DMS53 (cell line): ENCODE results near the gene PKLR.
A peak's percentile ranks its signal among the peaks of the same experiment; 100 is the strongest.
"Not testable (repeated sequence)": the region's sequence is repeated elsewhere in the genome, so short reads cannot be mapped to it uniquely, and the experiment has no call there.

ENCODE experiments used
- DNase-seq: peaks from one replicate; lab custom pipeline; 2025; lab: John Stamatoyannopoulos, UW

The PKLR gene

DNA sequence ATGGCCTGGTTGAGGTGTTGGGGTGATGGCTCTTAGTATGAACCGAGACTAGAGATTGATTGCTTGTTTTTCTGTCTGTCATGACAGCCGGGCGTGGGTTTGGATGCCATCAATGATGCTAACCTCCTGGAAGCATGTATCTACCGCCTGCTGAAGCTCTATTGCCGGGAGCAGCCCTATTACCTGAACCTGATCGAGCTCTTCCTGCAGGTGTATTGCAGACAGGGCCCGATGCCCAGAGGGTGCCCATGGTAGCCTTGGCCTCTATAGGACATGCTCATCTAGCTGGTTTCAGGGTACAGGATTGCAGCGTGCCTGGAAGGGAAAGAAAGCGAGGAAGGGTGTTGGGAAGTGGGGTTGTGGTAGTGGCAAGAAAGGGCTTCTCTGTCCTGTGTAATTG is 16.8 kb upstream of the PKLR start:
- DNase-seq: no peak

GRCh38 chr1:155316922-155317321 is 15.7 kb upstream of the PKLR start:
- no peak for DNase-seq

GRCh38 chr1:155313261-155313660 is 12.0 kb upstream of the PKLR start:
- no peak for DNase-seq

GRCh38 chr1:155309423-155310021 is 8.3 kb upstream of the PKLR start:
- DNase-seq: peak; percentile 48

DNA sequence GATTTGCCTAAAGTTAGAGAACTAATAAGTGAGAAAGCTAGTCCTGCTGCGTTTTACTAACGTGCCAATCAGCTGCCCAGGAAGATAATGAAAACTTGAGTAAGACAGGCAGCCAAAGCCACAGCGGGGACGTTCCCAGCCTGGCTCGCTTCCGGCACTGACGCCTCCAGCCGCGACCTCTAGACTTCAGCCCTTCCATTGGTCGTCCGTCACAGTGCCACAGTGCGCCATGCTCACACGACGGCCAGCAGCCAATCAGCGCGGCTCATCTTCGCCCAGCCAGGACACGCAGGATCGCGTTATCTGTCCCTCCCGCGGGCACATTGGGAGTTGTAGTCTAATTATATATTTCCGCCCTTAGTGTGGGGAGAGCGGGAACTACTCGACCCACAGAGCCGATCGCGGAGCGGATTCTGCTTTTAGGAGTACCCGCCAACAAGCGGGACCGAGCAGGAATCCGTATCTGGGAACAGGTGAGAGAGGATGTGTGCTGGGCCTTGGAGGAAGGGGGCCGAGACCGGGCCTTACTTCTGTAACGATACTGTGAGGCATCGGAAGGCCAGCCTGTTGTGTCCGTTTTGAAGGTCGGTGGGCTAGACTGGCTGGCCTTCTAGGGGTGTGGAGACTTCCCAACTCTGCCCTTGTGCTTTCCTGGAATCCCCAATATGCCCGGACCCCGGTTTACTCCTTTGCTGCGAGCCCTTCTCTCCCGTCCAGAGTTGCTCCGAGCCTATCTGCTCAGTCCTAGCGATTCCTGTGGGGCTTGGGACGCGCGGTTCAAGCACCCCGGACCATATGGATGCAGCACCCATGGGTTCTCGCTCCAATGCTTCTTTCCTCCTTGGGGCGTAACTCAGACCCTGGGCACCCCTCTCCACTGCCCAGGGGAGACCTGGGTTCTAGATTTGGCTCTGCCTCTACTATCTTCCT is 7.5 kb upstream of the PKLR start, which contains the start of gene FDPS:
FDPS (plus strand) TSS at position 374 of the 930 bp plus-strand sequence. CDS start 924 bp downstream, outside the sequence.
- peak; percentile 99 for DNase-seq

GRCh38 chr1:155307247-155307740 is 6.1 kb upstream of the PKLR start:
- DNase-seq: peak; percentile 46

DNA sequence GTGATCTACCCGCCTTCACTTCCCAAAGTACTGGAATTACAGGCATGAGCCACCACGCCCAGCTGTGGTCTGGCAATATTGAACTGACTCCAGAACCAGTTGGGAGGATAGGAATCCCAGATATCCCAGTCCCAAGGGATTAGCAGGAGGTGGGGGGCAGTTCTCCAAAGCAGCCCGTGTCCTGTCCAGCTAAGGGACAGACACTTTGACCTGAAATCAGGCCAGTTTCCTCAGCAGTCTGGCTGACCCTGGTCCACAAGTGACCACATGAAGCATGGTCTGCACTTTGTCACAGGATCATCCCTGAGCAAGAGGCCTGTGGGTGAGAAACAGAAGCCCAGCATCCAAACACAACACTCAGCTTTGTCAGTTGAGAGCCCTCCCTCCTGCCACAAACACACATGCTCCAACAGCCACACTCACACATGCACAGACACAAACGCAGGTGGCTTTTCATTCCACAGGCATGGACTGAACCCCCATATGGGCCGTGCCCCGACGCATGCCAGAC is 4.7 kb upstream of the PKLR start:
- no peak for DNase-seq

- peak; percentile 66 for DNase-seq
These were observed 3.4 kb upstream of the PKLR start for GRCh38 chr1:155304558-155305063.

GRCh38 chr1:155300553-155301329 is 497 bp downstream of the PKLR start:
- DNase-seq: no peak

- no peak for DNase-seq
These were observed 1.2 kb downstream of the PKLR start for GRCh38 chr1:155300024-155300423.

DNA sequence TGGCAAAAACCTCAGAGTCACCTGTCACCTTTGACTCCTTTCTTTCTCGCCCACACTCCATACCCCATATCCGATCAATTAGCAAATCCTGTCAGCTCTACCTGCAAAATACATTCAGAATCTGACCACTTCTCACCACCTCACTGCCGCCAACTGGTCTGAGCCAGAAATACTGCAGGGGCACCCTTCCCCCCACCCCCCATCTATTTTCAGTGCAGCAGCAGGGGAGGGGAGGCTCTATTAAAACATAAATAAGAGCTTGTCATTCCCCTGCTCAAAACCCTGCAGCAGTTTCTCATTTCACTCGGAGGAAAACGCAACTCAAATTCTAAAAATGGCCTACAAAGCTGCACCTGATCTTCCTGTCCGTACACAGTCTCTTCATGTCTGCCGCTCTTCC is 3.9 kb downstream of the PKLR start:
- DNase-seq: no peak

DNA sequence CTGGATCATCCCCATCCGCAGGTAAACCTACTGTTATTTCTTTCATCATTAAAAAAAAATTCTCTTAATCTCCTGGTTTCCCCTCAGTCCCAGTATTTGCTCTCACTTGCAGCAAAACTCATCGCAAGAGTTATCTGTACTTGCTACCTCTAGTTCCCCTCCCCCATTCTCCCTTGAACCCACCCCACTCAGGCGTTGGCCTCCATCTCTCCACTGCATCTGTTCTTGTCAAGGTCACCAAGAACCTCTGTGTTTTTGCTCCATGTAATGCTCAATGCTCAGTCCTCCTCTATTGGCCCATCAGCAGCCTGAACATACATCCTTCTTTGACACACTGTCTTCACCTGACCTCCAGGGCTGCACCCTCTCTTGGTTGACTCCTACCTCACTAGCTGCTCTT is 4.6 kb downstream of the PKLR start:
- DNase-seq: no peak

DNA sequence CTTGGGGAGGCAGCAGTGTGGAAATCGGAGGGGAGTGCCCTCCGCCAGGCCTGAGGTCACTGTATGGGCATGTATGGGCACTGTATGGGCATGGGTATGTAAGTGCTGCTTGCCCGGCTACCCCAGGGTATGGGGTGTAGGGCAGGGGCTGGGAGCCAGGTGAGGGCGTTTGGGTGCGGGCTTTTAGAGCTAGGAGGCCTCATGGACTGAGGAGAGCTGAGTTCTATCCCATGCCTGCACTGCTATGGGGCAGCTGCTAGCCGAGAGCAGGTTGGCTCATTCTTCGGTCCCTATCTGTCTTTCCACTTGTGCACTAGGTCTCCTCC is 5.3 kb downstream of the PKLR start:
- no peak for DNase-seq

DNA sequence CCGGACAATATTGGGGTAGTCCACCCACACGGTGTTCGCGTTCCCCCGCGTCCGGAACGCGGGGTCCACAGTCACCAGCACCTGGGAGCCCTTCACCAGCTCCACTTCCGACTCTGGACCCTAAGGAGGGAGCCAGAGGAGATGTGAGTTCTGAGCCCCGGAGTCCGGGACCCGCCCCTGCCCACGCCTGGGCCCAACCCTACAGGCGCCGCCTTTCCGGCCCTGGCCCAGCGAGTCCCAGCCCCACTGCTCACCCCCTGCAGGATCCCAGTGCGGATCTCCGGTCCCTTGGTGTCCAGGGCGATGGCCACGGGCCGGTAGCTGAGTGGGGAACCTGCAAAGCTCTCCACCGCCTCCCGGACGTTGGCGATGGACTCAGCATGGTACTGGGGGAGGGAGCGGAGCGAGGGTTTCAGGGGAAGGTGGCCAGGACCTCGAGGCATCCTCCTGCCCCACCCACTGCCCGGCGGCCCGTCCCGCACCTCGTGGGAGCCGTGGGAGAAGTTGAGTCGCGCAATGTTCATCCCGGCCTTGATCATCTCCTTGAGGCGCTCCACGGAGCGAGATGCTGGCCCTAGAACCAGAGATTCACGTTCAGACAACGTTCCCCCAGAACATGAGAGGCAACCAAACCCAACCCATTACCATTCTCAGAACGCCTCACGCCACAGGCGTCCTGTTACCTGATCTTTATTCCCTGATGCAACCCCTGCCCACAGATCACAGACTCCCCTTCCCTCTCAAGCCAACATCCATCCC is 5.9 kb downstream of the PKLR start:
- DNase-seq: no peak

GRCh38 chr1:155294520-155295182 is 6.6 kb downstream of the PKLR start:
- no peak for DNase-seq

GRCh38 chr1:155293086-155293749 is 8.0 kb downstream of the PKLR start:
- DNase-seq: no peak

- not testable (repeated sequence) for DNase-seq
These were observed 10.2 kb downstream of the PKLR start for GRCh38 chr1:155291006-155291405.

DNA sequence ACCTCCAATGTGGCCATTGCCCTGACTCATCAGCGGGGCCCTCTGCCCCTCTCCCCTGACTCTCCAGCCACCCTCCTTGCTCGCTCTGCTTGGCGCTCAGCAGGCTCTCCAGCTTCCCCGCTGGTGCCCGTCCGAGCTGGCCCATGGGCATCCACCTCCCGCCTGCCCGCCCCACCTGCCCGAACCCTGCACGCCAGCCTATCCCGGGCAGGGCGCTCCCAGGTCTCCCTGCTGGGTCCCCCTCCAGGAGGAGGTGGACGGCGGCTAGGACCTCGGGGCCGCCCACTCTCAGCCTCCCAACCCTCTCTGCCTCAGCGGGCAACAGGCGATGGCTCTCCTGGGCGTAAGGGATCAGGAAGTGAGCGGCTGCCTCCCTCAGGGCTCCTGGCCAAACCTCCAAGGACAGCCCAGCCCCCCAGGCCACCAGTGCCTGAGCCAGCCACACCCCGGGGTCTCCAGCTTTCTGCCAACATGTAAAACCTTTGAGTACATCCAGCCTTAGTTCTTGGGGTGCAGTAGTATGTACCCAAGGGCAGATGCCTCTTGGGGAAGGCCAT is 13.2 kb downstream of the PKLR start:
- DNase-seq: no peak

GRCh38 chr1:155286544-155286943 is 14.7 kb downstream of the PKLR start:
- no peak for DNase-seq

- no peak for DNase-seq
These were observed 15.6 kb downstream of the PKLR start for GRCh38 chr1:155285631-155286044.
